Stimulated activated CD8-positive, alpha-beta memory T cell treated with anti-CD3 and anti-CD28 coated beads, Interleukin-7, amount 100 ng/mL, for 48 hours (primary cell): Measurements from ENCODE around the gene STAT3.
"Not testable (repeated sequence)": the region's sequence is repeated elsewhere in the genome, so short reads cannot be mapped to it uniquely, and the experiment has no call there.

Source experiments
- DNase-seq, 2 donors: peaks; one replicate each; pipeline ENCODE4 v3.0.0-alpha.2; 2020; ENCODE audit warnings: low read depth in 1 of 2; ENCODE audit errors: extremely low read depth in 1 of 2

Gene STAT3

DNA sequence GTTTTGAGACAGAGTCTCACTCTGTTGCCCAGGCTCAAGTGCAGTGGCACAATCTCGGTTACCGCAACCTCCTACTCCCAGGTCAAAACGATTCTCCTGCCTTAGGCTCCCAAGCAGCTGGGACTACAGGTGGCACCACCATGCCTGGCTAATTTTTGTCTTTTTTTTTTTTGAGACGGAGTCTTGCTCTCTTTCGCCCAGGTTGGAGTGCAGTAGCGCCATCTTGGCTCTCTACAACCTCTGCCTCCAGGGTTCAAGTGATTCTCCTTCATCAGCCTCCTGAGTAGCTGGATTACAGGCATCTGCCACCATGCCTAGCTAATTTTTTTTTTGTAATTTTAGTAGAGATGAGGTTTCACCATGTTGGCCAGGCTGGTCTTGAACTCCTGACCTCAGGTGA lies 70.3 kb downstream of the STAT3 start:
- DNase-seq: not testable (repeated sequence)

- no peak for DNase-seq
These were observed 70.9 kb downstream of the STAT3 start for GRCh38 chr17:42317266-42317845.

DNA sequence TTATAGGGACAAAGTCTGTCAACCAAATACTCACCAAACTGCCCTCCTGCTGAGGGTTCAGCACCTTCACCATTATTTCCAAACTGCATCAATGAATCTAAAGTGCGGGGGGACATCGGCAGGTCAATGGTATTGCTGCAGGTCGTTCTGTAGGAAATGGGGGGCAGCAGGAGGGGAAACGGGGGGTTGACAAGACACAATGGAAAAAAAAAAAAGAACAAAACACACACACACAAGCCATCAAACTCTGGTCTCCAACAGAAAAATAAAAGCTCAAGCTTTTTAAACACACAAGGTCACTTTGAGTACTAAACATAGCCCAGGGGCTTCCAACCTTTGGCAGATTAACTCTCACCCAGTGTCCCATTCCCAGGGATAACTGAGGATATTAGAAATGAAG lies 71.5 kb downstream of the STAT3 start:
- DNase-seq: no peak

GRCh38 chr17:42315402-42316156 lies 72.7 kb downstream of the STAT3 start:
- DNase-seq: no peak

GRCh38 chr17:42313773-42314566 lies 74.3 kb downstream of the STAT3 start:
- DNase-seq: no peak

GRCh38 chr17:42313389-42313772 lies 74.9 kb downstream of the STAT3 start:
- no peak for DNase-seq

DNA sequence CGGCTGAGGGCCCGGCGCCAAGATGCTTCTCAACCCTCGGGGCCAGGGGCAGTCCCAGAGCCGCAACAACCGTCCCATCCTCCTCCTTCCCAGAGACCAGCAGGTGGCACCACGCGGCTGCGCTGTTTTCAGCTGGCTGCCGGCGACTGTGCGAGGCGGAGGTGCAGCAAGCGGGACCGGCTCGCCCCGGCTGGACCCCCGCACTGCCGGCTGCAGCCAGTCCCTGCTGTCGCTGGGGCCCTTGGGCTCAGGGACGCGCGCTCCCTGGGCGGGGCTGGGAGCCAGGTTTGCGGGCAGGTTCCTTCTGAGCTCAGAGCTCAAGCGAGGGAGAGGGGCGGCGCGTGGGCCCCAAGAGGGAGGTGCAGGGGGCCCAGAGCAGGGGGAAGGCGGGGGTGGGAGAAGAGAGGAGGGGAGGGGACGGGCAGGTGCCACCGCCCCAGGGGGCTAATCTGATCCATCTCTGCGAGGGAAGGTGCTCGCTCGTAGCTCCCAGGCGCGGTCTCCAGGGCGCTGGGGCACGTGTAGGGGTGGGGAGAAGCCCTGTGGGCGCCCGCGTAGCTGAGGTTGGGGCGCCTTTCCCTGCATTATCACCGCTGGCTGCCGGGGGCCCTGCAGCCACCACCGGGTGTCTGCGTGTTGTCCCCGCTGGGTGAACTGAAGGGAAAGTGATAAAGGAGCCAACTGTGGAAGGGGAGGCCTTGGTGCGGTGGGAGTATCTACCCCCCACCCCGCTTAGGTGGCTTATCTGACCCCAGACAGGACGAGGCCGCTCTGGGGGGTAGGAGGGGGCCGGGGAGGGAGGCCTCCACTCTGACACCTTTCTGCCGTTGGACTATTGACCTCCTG lies 75.7 kb downstream of the STAT3 start:
- DNase-seq: peak; percentile 65 to 75

DNA sequence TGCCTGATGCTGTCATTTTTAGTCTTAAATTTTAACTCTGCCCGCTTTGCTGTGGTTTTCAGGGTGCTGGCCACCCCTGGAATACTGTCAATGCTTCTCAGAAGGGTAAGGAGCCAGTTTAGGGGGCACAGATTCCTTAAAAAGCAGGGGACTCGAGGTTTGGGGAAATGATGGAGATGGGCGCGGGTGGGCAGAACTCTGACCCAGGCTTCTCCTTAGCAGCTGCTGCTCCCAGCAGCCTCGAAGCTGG lies 76.3 kb downstream of the STAT3 start:
- no peak for DNase-seq

- no peak for DNase-seq
These were observed 76.8 kb downstream of the STAT3 start for GRCh38 chr17:42311240-42312034.

GRCh38 chr17:42310787-42311215 lies 77.4 kb downstream of the STAT3 start:
- no peak for DNase-seq

DNA sequence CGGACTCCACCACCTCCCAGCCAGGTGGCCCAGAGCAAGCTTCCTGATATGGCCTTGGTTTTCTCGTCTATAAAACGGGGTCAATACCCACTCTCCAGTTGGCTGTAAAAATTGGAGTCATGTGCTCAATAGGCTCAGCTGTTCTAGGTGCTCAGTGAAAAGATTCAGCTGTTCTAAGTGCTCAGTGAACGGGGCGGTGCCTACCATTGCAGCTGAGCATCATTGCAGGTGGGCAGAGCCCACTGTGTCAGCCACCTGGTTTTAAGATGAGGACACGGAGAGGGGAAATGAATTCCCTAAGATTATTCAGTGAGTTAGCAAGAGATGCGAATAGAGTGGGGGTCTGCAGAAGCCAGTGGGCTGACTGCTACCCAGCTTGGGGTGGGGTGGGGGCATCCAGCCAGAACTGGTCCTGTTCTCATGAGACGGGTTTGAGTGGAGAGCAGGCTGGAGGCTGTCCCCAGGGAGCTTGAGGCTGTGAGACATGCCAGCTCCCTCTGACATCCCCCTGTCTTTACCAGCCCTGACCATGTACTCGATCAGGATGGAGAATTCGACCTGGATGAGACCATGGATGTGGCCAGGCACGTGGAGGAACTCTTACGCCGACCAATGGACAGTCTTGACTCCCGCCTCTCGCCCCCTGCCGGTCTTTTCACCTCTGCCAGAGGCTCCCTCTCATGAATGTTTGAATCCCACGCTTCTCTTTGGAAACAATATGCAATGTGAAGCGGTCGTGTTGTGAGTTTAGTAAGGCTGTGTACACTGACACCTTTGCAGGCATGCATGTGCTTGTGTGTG lies 78.1 kb downstream of the STAT3 start:
- no peak for DNase-seq

DNA sequence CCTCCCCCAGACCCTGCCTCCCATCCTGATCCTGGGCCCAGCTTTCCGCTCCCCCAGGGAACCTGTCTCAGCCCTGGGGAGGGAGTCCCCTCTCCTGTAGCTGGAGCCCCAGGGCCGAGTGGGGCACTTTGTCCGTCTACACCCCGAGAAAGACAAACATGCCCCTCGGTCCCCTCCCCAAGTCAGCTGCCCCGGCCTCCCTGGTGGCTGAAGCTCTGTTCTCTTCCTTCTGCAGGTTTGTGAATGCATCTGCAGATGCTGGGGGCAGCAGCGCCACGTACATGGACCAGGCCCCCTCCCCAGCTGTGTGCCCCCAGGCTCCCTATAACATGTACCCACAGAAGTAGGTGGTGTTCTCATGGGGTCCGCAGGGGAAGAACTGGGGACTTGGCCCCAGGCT lies 79.1 kb downstream of the STAT3 start:
- no peak for DNase-seq

DNA sequence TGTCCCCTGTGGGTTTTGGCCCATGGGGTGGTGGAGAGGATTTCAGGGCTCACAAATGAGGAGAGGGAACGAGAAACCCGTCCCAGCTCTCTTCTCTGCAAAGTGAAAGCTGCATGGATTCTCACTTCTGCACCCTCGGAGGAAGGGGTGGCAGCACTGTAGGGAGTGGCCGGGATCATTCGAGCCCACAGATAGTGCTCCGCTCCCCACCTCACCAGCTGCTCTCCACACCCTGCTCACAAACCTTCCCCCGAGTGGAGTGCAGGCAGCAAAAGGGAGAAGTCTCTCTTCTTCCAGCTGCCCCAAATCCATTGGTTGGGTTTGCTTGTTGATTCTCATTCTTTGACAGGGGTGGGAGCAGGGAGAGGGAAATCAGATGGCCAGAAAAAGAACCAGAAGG lies 79.8 kb downstream of the STAT3 start:
- no peak for DNase-seq

GRCh38 chr17:42307362-42307927 lies 80.8 kb downstream of the STAT3 start:
- no peak for DNase-seq

- no peak for DNase-seq
These were observed 81.9 kb downstream of the STAT3 start for GRCh38 chr17:42306385-42306667.

DNA sequence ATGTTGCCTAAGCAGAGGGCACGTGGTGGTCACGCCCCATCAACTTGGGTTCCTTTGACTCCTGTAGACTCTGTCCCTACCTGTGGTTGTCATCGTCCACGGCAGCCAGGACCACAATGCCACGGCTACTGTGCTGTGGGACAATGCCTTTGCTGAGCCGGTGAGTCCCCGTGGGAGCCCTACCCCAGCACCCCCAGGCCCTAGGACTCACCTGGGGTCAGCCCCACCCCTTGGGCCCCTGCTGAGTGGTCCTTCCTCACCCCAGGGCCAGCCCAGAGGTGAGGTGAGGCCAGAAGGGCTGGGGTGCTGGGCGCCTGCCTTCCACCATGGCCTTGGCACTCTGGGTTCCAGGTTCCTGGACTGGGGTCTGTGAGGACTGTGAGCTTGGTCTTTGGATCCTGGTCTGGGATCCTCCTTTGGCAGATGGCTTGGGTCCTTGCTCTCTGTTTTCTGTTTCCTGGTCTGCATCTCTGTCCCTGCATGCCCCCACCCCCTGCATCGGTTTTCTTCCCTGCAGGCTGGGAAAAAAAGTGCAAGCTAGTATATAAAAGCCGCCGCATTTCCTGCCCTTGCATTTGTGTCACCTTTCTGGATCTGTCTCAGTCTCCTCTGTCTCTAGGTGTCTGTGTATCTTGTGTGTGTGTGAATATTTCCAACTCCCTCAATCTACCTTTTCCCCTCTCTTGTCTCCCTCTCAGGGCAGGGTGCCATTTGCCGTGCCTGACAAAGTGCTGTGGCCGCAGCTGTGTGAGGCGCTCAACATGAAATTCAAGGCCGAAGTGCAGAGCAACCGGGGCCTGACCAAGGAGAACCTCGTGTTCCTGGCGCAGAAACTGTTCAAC lies 82.5 kb downstream of the STAT3 start:
- DNase-seq: no peak

DNA sequence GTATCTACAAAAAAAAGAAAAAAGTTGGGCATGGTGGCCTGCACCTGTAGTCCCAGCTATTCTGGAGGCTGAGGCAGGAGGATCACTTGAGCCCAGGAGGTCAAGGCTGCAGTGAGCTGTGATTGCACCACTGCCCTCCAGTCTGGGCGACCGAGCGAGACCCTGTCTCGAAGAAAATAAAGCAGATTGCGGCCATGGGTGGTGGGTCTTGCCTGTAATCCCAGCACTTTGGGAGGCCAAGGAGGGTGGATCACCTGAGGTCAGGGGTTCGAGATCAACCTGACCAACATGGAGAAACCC lies 83.3 kb downstream of the STAT3 start:
- DNase-seq: not testable (repeated sequence)

DNA sequence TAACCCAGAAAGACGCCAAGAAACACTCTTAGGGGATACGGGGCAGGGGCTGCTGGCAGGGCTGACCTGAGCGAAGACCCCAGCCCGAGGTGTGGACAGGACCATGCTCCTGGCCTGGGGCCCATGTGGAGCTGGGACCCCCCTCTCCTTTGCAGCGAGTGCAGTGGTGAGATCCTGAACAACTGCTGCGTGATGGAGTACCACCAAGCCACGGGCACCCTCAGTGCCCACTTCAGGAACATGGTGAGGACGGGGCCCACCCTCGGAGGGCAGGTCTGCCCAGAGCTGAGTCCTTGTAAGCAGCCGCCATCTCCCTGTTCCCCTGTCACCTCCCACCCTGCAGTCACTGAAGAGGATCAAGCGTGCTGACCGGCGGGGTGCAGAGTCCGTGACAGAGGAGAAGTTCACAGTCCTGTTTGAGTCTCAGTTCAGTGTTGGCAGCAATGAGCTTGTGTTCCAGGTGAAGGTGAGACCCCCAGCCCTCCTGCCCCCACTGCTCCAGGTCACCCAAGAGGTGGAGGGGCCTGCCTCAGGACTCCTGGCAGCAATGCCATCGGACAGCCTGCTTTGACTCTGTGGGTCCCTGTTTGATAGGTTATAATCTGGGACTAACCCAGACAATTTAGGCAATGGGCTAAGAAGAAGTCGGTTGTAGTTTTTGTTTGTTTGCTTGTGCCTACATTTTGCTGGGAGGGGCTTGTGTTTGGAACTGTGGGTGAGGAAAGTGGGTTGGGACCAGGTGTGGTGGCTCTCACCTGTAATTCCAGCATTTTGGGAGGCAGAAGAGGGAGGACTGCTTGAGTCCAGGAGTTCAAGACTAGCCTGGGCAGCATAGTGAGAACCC lies 83.8 kb downstream of the STAT3 start:
- DNase-seq: no peak
